Progenitor cell of endocrine pancreas (in vitro differentiated cells): ENCODE results near the gene RPTOR. TPM values are rescaled to one million over a fixed set of nuclear protein-coding genes. Genes with fewer than 3 reads are reported as not detected.

Experiments
- DNase-seq: peaks from one replicate; pipeline ENCODE4 v3.0.0; 2021; ENCODE audit warnings: low spot score; ENCODE audit not compliant: unreplicated experiment
- H3K27ac Mint-ChIP-seq: 2 replicates; pipeline ENCODE4 v1.8.0; 2021; ENCODE audit warnings: mild to moderate bottlenecking, moderate library complexity, mixed read lengths
- H3K27me3 Mint-ChIP-seq: 2 replicates; pipeline ENCODE4 v1.8.0; 2021; ENCODE audit warnings: mixed read lengths
- H3K36me3 Mint-ChIP-seq: 2 replicates; pipeline ENCODE4 v1.8.0; 2022; ENCODE audit warnings: mixed read lengths; ENCODE audit not compliant: insufficient read depth
- H3K4me1 Mint-ChIP-seq: 2 replicates; pipeline ENCODE4 v1.8.0; 2021; ENCODE audit warnings: low read depth, mixed read lengths
- H3K4me3 Mint-ChIP-seq: 2 replicates; pipeline ENCODE4 v1.8.0; 2021; ENCODE audit warnings: low read depth, mild to moderate bottlenecking, moderate library complexity, mixed read lengths
- H3K9me3 Mint-ChIP-seq: 2 replicates; pipeline ENCODE4 v1.8.0; 2021; ENCODE audit warnings: low read depth, mixed read lengths
- CTCF ChIP-seq: fragments of 200-600 bp; sonication (generic); IDR thresholded peaks from one replicate; pipeline ENCODE4 v1.5.0; 2021; ENCODE audit warnings: antibody characterized with exemption, mild to moderate bottlenecking; ENCODE audit not compliant: unreplicated experiment
- total RNA-seq: library from RNA; stranded (reverse); gene quantifications from 2 replicates; pipeline ENCODE4 v1.2.1, GENCODE V29; 2021

The RPTOR gene
- total RNA-seq, 1 donor from 2014 or later = 40.0 TPM

DNA sequence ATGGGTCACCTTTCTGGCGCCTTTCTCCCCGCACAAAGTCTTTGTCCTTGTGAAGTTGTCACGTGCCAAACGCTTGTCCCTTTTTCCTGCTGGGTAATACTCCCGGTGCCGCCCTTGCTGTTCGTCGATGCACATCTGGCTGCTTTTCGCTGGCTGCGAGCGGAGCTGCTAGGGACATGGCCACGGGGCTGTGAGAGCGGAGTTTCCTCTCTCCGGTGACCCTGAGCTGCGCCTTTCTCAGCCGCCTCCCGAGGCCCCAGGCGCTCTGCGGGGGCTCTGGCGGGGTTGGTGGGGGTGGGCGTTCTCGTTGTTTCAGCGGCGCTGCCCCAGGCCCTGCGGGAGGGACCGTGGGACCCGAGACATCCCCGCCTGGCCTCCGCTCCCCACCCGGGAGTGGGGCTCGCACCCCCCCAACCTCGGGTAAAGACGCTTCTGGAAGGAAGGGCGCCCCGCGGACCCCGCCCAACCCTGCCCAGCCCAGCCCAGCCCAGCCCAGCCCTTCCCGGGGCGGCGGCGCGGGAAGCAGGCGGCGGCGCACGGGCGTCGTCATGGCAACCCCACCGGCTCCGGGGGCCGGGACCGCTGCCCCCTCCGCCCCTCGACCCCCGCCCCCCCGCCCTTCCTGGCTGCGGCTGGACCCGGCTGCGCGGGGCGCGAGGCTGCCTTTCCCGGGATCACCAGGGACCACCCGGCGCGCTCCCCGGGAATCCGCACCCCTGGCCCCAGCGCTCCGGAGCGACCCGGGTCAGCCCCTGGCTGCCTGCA lies 459.3 kb downstream of the RPTOR start:
- DNase-seq = no peak
- Mint-ChIP-seq H3K4me1 (peaks cover 3% of the 10 kb centered on the region), H3K9me3 (no peaks in the 10 kb centered on the region), H3K27me3 (peaks cover 52% of the 10 kb centered on the region), H3K36me3 (no peaks in the 10 kb centered on the region), H3K4me3 (no peak overlapping the region), H3K27ac (no peak overlapping the region)
- TF ChIP-seq CTCF = no peak

- Mint-ChIP-seq H3K4me3 (no peak overlapping the region), H3K27ac (no peak overlapping the region)
These were observed 462.3 kb downstream of the RPTOR start for GRCh38 chr17:81006891-81007290.

GRCh38 chr17:81008140-81008539 lies 463.5 kb downstream of the RPTOR start:
- Mint-ChIP-seq H3K27ac (no peak overlapping the region), H3K9me3 (peaks cover 13% of the 10 kb centered on the region), H3K4me3 (no peak overlapping the region), H3K36me3 (peaks cover 6% of the 10 kb centered on the region), H3K27me3 (peaks cover 35% of the 10 kb centered on the region), H3K4me1 (peaks cover 6% of the 10 kb centered on the region)
- DNase-seq = no peak
- TF ChIP-seq CTCF = no peak

More at GRCh38 chr17:81006891-81007290, 462.3 kb downstream of the RPTOR start:
- no peak for DNase-seq
- peaks cover 4% of the 10 kb centered on the region for H3K4me1 Mint-ChIP-seq
- no peak for TF ChIP-seq CTCF
- peaks cover 4% of the 10 kb centered on the region for H3K36me3 Mint-ChIP-seq
- peaks cover 9% of the 10 kb centered on the region for H3K9me3 Mint-ChIP-seq
- peaks cover 46% of the 10 kb centered on the region for H3K27me3 Mint-ChIP-seq

DNA sequence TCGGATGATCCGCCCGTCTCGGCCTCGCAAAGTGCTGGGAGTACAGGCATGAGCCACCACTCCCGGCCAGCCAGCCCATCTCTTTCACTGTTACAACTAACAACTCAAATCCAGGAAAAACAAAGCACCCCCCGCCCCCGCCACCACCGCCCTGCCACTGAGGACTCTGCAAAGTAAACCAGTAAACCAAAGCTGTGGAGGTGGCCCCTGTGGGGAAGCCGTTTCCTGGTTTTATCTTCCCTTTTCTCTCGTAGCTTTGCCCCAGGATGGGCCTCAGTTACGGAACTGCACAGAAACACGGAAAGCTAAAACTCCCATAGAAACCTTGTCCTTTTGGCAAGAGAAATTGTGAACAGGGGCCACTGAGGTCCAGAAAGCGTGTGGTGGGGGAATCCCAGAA lies 464.5 kb downstream of the RPTOR start:
- H3K4me3 Mint-ChIP-seq = no peak overlapping the region
- no peak overlapping the region for H3K27ac Mint-ChIP-seq
- peaks cover 13% of the 10 kb centered on the region for H3K9me3 Mint-ChIP-seq
- H3K4me1 Mint-ChIP-seq = peaks cover 6% of the 10 kb centered on the region
- DNase-seq = no peak
- H3K27me3 Mint-ChIP-seq = peaks cover 28% of the 10 kb centered on the region
- TF ChIP-seq CTCF = no peak
- peaks cover 6% of the 10 kb centered on the region for H3K36me3 Mint-ChIP-seq

- Mint-ChIP-seq H3K9me3 (peaks cover 17% of the 10 kb centered on the region), H3K4me1 (peaks cover 3% of the 10 kb centered on the region), H3K27me3 (peaks cover 21% of the 10 kb centered on the region), H3K4me3 (no peak overlapping the region), H3K36me3 (peaks cover 9% of the 10 kb centered on the region), H3K27ac (no peak overlapping the region)
- DNase-seq = no peak
- TF ChIP-seq CTCF = no peak
These were observed 466.3 kb downstream of the RPTOR start for GRCh38 chr17:81010935-81011334.
